Upper lobe of left lung (tissue), 6 donors: ENCODE data around the gene NAPB. TPM values are rescaled to one million over a fixed set of nuclear protein-coding genes. Genes with fewer than 3 reads are reported as not detected.

Source experiments
- ATAC-seq, 2 donors: fragments of 200-7000 bp; cut with Tn5 transposase; one replicate each; pipeline ENCODE4 v1.9.1; 2022; ENCODE audit warnings: mild to moderate bottlenecking in 2 of 2, moderate library complexity in 2 of 2; ENCODE audit not compliant: low FRiP score in 2 of 2
- DNase-seq, 2 donors: peaks; one replicate each; pipeline ENCODE4 v3.0.0-alpha.2; 2019 to 2020
- H3K27ac ChIP-seq, 4 donors: fragments of 200-600 bp; sonication (generic); one replicate each; pipeline ENCODE4 v1.5.1; 2016 to 2019
- H3K27me3 ChIP-seq, 4 donors: fragments of 200-600 bp; sonication (generic); one replicate each; pipeline ENCODE4 v1.5.1; 2017 to 2019
- H3K36me3 ChIP-seq, 4 donors: fragments of 200-600 bp; sonication (generic); one replicate each; pipeline ENCODE4 v1.5.1; 2016 to 2019
- H3K4me1 ChIP-seq, 4 donors: fragments of 200-600 bp; sonication (generic); one replicate each; pipeline ENCODE4 v1.5.1; 2018 to 2019
- H3K4me3 ChIP-seq, 4 donors: fragments of 200-600 bp; sonication (generic); one replicate each; pipeline ENCODE4 v1.5.1; 2017 to 2019; ENCODE audit warnings: mild to moderate bottlenecking in 2 of 4, moderate library complexity in 1 of 4
- H3K9me3 ChIP-seq, 4 donors: fragments of 200-600 bp; sonication (generic); one replicate each; pipeline ENCODE4 v1.5.1; 2018 to 2019
- EP300 ChIP-seq, 4 donors: sonication (generic); formaldehyde crosslinking; IDR thresholded peaks; one replicate each; pipeline ENCODE4 v1.5.1; 2017; ENCODE audit warnings: antibody characterized with exemption in 4 of 4, control low read depth in 2 of 4
- POLR2A ChIP-seq, 4 donors: fragments of 450-650 bp; IDR thresholded peaks; one replicate each; pipeline ENCODE4 v1.5.1; 2016 to 2017; ENCODE audit warnings: antibody characterized with exemption in 4 of 4, mild to moderate bottlenecking in 2 of 4
- POLR2AphosphoS5 ChIP-seq, 2 donors: sonication (generic); formaldehyde crosslinking; IDR thresholded peaks; one replicate each; pipeline ENCODE4 v1.5.1; 2017; ENCODE audit warnings: antibody characterized with exemption in 2 of 2
- WGBS, 2 donors: methylation state at CpG; one replicate each; pipeline ENCODE4 v1.1.5; 2017 to 2018; 5-methylcytosine and 5-hydroxymethylcytosine counted together
- total RNA-seq, 6 donors: library from RNA; depleted of rRNA in 4 of 6; stranded (reverse); fragments of >200 nt in 4 of 6; gene quantifications; one replicate each; pipeline versions ENCODE4 v1.1.0 to v1.2.1, GENCODE V29; 2016 to 2021
- TF ChIP-seq, protein P1 (sequence below), 6 experiments: fragments of 450-650 bp in 4 of 6; fragments of 200-600 bp in 2 of 6; sonication (generic) in 2 of 6; IDR thresholded peaks; one replicate each; pipeline ENCODE4 v1.5.1; 2016 to 2019; ENCODE audit warnings: antibody characterized with exemption in 6 of 6
- donor health status: DM: no; HTN: no; CAD: no; lungs with moderate emphysema.
- donor health status: DM: no; HTN: yes; CAD: no; lungs with severe emphysema.

The NAPB gene
- total RNA-seq, 6 donors from 2014 or later, result 9.7 to 27.7 (median 11.1) TPM

DNA sequence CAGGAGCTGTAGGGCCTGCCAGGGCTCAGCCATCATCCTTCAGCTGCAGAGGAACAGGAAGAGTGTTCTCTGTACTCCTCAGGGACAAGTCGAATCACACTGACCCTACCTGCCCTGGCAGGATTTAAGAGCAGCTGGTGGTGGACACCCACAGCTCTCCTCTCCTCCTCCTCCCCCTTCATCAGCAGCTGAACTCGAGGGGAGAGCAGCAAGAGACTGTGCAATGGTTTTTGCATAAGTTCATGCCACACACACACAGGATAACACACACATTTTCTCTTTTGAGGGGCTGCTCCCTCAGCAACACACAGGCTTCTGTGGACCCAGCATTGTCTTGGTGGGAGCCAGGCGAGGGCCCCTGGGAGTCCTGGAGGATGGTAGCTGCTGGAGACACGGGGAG, 31.5 kb upstream of the NAPB start, which contains the start of gene CST11:
Gene CST11, minus strand, starts transcription at position 101 of the 400 bp plus-strand sequence. Its CDS starts 65 bp downstream, at position 36.
- Histone ChIP-seq H3K36me3 (no peaks in the 10 kb centered on the region), H3K4me1 (no peaks in the 10 kb centered on the region), H3K27ac (no peak within 1 kb of the TSS), H3K4me3 (no peak within 1 kb of the TSS), H3K9me3 (no peaks in the 10 kb centered on the region), H3K27me3 (no peaks in the 10 kb centered on the region)
- ATAC-seq, result no peak
- TF ChIP-seq POLR2AphosphoS5 (IDR thresholded peaks at IDR 0.05) (no peak), POLR2A (IDR thresholded peaks at IDR 0.05) (no peak), EP300 (IDR thresholded peaks at IDR 0.05) (no peak)
- TF ChIP-seq, protein P1, sequence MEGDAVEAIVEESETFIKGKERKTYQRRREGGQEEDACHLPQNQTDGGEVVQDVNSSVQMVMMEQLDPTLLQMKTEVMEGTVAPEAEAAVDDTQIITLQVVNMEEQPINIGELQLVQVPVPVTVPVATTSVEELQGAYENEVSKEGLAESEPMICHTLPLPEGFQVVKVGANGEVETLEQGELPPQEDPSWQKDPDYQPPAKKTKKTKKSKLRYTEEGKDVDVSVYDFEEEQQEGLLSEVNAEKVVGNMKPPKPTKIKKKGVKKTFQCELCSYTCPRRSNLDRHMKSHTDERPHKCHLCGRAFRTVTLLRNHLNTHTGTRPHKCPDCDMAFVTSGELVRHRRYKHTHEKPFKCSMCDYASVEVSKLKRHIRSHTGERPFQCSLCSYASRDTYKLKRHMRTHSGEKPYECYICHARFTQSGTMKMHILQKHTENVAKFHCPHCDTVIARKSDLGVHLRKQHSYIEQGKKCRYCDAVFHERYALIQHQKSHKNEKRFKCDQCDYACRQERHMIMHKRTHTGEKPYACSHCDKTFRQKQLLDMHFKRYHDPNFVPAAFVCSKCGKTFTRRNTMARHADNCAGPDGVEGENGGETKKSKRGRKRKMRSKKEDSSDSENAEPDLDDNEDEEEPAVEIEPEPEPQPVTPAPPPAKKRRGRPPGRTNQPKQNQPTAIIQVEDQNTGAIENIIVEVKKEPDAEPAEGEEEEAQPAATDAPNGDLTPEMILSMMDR (IDR thresholded peaks at IDR 0.05), result no peak
- WGBS, 2 donors, result 54 to 63% methylated on average over 3 of the region's 4 CpGs
- DNase-seq, result no peak

DNA sequence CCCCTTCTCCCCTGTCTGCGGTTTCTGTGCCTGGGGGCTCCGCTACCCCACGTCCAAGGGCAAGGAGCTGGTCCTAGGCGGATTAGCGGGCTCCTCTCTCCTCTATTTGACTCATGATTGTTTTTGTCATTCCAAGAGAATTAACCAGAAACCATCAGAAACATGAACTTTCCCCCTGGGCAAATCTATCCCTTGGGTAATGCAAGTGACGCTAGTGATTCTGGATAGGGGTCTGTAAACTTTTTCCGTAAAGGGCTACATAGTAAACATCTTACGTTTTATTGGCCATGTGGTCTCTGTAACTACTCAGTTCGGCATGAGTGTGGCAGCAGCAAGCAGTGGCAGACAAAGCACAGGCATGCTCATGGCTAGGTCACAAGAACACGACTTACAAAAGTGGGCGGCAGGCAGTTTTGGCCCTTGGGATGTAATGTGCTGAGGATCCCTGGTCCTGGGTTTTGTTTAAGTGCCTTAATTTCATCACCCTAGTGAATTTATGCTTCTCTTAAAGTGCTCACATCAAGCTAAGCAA, 30.7 kb upstream of the NAPB start:
- TF ChIP-seq POLR2A (IDR thresholded peaks at IDR 0.05) (no peak), POLR2AphosphoS5 (IDR thresholded peaks at IDR 0.05) (no peak), EP300 (IDR thresholded peaks at IDR 0.05) (no peak)
- TF ChIP-seq, protein P1 (IDR thresholded peaks at IDR 0.05), result no peak
- no peak overlapping the region for H3K4me3 ChIP-seq
- H3K9me3 ChIP-seq, result no peaks in the 10 kb centered on the region
- 77 to 88% methylated on average over 6 to 11 of the region's 11 CpGs for WGBS, 2 donors
- DNase-seq (no peak), ATAC-seq (no peak)
- H3K4me1 ChIP-seq, result no peaks in the 10 kb centered on the region
- H3K27me3 ChIP-seq, result no peaks in the 10 kb centered on the region
- H3K36me3 ChIP-seq, result no peaks in the 10 kb centered on the region
- no peak overlapping the region for H3K27ac ChIP-seq

DNA sequence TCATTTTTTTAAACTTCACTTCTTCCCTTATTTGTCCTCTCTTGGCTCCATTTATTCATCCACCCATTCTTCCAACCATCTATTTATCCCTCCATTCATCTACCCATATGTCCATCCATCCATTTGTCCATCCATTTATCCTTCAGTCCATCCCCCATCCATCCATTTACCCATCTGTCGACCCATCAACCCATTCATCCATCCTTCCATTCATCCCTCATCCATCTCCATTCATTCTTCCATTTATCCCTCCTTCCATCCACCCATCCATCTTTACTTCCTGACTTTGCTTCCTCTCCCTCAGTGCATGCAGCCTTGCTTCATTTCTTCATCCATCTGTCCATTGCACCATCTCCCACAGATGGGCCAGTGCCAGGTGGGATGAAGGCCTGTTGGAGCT, 29.6 kb upstream of the NAPB start:
- Histone ChIP-seq H3K27ac (no peak overlapping the region), H3K4me3 (no peak overlapping the region), H3K27me3 (no peaks in the 10 kb centered on the region), H3K4me1 (no peaks in the 10 kb centered on the region), H3K9me3 (no peaks in the 10 kb centered on the region), H3K36me3 (no peaks in the 10 kb centered on the region)
- TF ChIP-seq, protein P1 (IDR thresholded peaks at IDR 0.05), result no peak
- TF ChIP-seq POLR2AphosphoS5 (IDR thresholded peaks at IDR 0.05) (no peak), POLR2A (IDR thresholded peaks at IDR 0.05) (no peak), EP300 (IDR thresholded peaks at IDR 0.05) (no peak)
- 85% methylated on average over 1 of the region's 1 CpG for WGBS, 2 donors
- DNase-seq (no peak), ATAC-seq (no peak)

DNA sequence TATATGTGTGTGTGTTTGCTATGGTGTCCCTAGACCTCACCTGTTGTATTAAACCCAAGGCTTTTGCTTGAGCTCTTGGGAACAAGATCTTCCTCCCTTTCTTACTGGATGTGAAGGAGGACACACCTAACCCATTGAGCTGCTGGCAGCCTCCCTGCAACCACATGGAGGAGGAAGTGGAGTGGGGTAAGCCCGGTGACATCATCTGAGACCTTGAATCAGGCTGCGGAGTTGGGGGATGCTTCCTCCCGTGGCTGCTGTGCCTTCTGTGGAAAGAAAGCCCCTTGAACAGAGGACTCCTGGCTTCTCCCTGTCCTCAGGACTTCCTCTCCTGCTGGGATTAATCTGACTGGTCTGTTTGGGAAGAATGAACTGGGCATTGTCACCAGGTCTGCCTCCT, 28.1 kb upstream of the NAPB start:
- ATAC-seq, result no peak
- TF ChIP-seq POLR2AphosphoS5 (IDR thresholded peaks at IDR 0.05) (no peak), POLR2A (IDR thresholded peaks at IDR 0.05) (no peak), EP300 (IDR thresholded peaks at IDR 0.05) (no peak)
- TF ChIP-seq, protein P1 (IDR thresholded peaks at IDR 0.05), result no peak
- Histone ChIP-seq H3K36me3 (no peaks in the 10 kb centered on the region), H3K9me3 (no peaks in the 10 kb centered on the region), H3K4me1 (no peaks in the 10 kb centered on the region), H3K27me3 (no peaks in the 10 kb centered on the region), H3K27ac (no peak overlapping the region), H3K4me3 (no peak overlapping the region)
- 39 to 40% methylated on average over 2 to 3 of the region's 3 CpGs for WGBS, 2 donors
- DNase-seq, result no peak

- Histone ChIP-seq H3K4me1 (no peaks in the 10 kb centered on the region), H3K27me3 (no peaks in the 10 kb centered on the region), H3K4me3 (no peak overlapping the region), H3K36me3 (no peaks in the 10 kb centered on the region), H3K27ac (no peak overlapping the region), H3K9me3 (no peaks in the 10 kb centered on the region)
- WGBS, 2 donors, result 96 to 97% methylated on average over 5 of the region's 5 CpGs
- no peak for TF ChIP-seq POLR2A (IDR thresholded peaks at IDR 0.05)
- TF ChIP-seq EP300 (IDR thresholded peaks at IDR 0.05), result no peak
- TF ChIP-seq, protein P1 (IDR thresholded peaks at IDR 0.05), result no peak
- no peak for TF ChIP-seq POLR2AphosphoS5 (IDR thresholded peaks at IDR 0.05)
- no peak for ATAC-seq
- DNase-seq, result no peak
Observed at GRCh38 chr20:23448167-23448566, 26.9 kb upstream of the NAPB start.
